Neural progenitor cell (in vitro differentiated cells): ENCODE data around the gene XPC.

Experiments used
- EZH2 ChIP-seq: fragments of 200-600 bp; sonication (generic); IDR thresholded peaks from 2 replicates; pipeline ENCODE4 v1.6.1; 2017; ENCODE audit warnings: antibody characterized with exemption, mild to moderate bottlenecking, moderate library complexity
- EZH2phosphoT487 ChIP-seq: fragments of 200-600 bp; sonication (generic); IDR thresholded peaks from 2 replicates; pipeline ENCODE4 v1.6.1; 2017; ENCODE audit warnings: antibody characterized with exemption
- TF ChIP-seq, protein P1 (sequence below): fragments of 200-600 bp; sonication (generic); IDR thresholded peaks from 2 replicates; pipeline ENCODE4 v1.5.1; 2017; ENCODE audit warnings: antibody characterized with exemption, mild to moderate bottlenecking

DNA sequence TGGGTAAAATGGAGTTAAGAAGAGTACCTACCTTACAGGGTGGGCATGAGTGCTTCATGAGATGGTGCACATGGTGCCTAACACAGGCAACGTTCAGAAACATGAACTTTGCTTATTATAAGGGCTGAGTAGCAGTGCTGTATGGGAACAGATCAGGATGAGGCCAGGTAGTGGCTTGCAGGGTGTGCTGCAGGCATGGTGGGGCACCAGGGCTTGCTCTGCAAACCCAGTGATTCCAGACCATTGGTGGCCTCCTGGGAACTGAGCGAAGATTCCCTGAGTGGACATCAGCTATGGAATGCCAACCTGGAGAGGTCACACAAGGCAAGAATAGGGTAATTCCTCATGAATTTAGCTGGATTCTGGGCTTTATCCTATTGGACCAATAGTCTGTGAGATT is 37.7 kb downstream of the XPC start:
- TF ChIP-seq, protein P1, sequence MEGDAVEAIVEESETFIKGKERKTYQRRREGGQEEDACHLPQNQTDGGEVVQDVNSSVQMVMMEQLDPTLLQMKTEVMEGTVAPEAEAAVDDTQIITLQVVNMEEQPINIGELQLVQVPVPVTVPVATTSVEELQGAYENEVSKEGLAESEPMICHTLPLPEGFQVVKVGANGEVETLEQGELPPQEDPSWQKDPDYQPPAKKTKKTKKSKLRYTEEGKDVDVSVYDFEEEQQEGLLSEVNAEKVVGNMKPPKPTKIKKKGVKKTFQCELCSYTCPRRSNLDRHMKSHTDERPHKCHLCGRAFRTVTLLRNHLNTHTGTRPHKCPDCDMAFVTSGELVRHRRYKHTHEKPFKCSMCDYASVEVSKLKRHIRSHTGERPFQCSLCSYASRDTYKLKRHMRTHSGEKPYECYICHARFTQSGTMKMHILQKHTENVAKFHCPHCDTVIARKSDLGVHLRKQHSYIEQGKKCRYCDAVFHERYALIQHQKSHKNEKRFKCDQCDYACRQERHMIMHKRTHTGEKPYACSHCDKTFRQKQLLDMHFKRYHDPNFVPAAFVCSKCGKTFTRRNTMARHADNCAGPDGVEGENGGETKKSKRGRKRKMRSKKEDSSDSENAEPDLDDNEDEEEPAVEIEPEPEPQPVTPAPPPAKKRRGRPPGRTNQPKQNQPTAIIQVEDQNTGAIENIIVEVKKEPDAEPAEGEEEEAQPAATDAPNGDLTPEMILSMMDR: no peak
- TF ChIP-seq EZH2: no peak
- TF ChIP-seq EZH2phosphoT487: no peak
